Measurements from ENCODE around the gene ZNF609.
A peak's percentile ranks its signal among the peaks of the same experiment; 100 is the strongest.

ZNF609 gene

DNA sequence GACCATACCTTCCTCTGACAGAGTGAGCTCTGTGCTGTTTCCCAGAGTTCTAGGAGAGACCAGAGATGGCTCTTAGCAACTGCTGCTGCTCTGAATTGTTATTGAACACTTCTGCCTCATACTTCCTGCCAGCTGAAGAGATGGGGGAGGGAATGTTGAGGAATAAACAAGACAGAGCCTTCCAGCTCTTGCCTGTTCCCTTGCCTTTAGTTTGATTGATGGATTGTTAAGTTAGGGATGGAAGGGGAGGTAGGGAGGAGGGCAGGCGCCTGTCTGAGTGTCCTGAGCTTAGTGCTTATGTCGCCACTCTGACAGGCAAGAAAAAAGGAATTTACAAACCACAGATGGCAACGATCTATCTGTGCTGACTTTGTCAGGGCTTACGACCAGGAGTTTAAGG lies 42.8 kb downstream of the ZNF609 start:
- no peak for DNase-seq

DNA sequence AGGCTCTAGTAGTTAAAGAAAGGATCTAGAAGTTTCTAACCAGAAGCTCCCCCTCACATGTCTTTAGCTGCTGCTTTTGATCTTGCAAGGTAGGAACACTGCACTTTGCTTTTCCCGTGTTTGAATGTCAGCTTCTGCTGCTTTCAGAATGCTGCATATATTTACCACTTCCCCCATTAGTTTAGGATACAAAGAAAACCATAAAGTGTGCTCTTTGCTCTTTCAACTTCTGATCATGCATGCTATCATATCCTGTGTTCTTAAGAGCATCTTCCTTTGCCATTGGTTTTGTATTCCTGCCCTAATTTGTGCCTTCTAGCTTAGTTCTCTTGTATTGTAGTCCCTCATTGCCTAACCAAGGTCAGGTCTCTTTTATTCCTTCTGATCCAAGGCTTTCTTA lies 43.3 kb downstream of the ZNF609 start:
- no peak for DNase-seq

DNA sequence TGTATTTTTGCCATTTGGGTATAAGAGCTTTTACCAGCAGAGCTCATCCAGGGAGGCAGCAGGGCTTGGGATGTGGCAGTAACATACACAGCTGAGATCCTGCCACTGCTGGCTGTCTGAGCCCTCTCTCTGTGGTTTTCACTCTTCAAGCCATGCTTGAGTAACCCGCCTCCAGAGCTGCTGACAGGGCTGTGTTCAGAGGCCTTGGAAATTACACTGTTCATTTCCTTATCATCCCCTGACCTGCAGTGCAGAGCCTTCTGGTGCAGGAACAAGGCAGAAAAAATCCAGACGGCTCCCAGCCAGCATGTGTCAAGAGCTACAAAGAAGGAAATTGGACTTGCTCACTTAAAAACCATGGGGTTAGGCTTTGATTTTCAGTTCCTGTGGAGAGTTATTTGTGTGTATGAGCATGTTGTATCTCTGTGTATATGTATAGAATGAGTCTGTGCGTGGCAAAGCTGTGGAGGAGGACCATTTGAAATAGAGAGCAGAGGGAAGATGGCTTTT lies 47.0 kb downstream of the ZNF609 start:
- DNase-seq = peak; percentile 57 to 74

DNA sequence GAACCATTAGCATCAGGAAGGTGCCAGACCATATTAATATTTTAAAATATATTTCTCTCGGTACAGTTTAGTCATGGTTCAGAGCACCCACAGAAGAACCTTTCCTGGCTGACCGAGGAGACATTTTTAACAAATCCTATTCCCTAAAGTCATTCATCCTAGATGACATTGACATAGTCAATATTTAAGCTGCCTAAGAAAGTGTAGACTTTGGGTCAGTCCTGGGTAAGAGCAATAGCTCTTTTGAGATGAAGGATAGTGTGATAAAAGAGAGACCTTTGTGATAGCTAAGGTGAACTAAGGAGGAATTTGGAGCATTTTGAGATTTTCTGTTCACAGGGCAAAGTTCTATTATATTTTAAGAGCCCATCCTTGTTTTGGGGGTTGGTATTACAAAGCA lies 47.5 kb downstream of the ZNF609 start:
- no peak for DNase-seq

DNA sequence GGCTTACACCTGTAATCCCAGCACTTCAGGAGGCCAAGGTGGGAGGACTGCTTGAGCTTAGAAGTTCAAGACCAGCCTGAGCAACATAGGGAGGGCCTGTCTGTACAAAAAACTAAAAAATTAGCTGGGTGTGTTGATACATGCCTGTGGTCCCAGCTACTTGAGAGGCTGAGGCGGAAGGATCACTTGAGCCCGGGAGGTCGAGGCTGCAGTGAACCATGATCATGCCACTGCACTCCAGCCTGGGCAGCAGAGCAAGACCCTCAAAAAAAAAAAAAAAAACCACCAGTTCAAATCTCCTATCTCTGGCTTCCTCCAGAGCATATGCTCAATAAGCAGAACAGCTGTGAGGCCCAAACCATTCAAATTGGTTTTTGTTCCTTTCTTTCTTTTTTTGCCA lies 53.4 kb downstream of the ZNF609 start:
- DNase-seq = no peak

DNA sequence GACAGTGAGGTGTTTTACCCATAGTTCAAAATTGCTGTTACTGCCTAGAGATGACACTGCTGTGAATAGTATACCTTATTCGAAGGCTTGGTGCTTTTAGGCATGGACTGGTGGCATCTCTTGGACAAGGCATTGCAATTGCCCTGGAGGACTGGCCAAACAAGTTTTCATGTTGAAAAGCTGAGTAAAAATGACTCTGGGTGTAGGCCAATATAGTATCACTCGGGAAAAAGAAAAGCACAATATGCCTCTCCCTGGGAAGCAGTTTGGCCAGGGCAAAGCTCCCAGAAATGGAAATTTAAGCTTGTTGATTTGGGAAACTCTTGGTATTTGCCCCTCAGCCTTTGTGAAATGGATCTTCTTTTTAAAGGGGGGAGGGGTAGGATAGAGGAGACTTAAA lies 54.8 kb downstream of the ZNF609 start:
- DNase-seq = no peak

DNA sequence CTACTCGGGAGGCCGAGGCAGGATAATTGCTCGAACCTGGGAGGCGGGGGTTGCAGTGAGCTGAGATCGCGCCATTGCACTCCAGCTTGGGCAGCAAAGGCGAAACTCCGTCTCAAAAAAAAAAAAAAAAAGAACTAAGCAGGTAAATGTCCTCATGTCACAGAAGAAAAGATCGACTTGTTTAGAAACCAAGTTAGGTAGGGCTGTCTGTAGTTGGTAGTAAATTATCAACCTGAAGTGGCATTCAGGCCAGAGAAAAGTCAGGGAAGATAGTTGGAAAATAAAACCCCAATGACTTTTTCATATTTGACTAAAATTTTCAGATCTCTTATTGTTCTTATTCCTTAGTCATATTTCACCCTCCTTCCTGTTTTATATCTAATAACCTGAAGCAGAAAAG lies 55.4 kb downstream of the ZNF609 start:
- no peak for DNase-seq

DNA sequence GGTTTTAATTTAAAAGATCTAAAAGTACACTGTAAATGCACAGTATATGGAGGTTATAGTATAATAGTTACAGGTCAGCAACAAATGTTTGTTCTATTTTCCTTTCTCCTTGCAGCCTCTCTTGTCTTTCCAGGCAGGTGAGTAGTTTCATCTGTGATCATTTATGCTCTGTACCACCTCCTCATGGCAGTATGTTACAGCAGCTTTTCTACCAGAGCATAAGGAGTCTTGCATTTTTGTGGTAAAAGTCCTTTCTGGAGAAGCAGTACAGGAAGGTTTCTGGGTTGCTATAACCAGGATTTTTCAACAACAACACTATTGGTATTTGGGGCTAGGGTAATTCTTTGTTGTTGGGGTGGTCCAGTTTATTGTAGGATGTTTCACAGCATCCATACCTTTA lies 59.5 kb downstream of the ZNF609 start:
- no peak for DNase-seq

DNA sequence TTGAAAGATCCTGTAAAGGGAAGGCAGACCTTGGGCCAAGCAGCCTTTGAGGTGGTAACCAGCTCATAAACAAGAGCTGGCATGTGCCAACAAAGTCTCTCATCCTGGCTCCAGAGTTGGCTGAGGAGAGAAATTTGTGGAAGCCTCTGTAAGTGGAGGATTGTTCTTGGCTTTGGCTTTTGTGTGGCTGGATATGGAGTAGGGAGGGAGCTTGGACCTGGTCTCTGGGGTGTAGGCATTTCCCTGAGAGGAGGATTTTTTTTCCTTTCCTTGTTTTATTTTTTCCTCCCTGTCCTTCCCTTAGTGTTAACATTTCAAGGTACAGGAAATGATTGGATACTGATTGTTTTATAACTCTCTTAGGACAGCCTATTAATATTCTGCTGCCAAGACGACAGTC lies 60.8 kb downstream of the ZNF609 start:
- DNase-seq = no peak

DNA sequence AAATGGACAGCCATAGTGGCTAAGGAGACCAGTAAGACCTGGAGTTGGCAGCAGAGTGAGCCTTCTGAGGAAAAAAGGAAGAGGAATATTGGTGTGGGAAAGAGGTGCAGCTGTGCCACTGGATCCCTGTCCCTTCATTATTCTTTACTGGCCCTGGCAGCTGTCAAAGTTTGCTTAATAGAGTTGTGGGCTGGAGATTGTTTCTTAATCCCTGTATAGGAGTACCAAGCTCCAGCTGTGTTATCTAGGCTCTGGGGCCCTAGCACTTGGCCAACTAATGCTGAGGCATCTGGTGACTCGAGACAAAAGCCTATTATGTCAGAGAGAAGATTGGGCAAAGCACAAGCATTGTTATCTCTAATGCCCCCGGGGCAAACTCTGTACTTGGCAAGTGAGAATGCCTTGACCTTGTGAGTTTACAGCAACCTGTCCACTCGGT lies 61.4 kb downstream of the ZNF609 start:
- DNase-seq = no peak

DNA sequence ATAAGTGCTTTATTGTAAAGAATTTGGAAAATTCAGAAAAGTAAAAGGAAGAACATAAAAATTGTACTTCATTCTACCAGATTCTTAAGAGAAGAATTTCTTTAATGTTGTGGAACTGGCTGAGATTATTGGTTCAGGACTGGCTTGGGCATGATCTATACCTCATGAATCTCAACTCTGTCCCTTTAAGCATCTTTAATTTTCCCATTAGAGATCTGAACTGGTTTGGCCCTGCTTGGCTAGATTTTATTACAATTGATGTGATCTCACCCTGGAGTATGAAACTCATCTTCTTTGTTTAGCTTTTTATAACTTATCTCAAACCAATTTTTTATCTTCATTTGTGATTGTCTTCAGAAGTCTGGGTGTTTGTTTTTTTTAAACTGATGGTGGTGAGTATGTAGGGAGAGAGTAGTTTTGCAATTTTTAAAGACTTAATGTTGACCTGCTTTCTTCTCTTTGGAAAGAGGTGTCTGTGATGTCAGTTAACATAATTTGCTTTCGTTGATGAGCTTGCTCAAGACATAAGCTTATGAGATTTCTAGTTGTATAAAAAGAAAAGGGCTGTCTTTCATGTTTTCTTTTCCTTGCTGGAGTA lies 61.9 kb downstream of the ZNF609 start:
- DNase-seq = no peak

DNA sequence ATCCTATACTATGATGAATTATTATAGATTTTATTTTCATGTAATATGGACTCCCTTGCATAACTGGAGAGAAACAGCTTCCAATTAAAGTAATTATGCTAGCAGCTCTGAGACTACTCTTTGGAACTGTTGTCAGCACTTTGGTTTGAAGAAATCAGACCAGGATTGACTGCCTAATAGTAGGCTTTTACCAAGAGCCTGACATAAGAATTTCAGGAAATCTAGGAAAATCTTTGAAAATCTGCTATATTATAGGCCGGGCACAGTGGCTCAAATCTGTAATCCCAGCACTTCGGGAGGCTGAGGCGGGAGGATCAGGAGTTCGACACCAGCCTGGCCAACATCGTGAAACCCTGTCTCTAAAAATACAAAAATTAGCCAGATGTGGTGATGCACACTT lies 62.9 kb downstream of the ZNF609 start:
- no peak for DNase-seq

DNA sequence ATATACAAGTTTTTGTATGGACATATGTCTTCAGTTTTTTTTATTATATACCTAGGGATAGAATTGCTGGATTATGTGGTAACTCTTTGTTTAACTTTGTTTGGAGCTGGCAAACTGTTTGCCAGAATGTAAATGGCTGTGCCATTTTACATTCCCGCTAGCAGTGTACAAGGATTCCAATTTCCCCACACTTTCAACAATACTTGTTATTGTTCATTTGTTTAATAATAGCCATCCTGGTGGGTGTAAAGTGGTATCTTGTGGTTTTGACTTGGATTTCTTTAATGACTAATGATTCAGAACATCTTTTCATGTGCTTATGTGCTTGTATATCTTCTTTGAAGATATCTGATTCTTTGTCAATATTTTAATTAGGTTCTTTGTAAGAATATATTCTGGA lies 64.4 kb downstream of the ZNF609 start:
- DNase-seq = no peak

DNA sequence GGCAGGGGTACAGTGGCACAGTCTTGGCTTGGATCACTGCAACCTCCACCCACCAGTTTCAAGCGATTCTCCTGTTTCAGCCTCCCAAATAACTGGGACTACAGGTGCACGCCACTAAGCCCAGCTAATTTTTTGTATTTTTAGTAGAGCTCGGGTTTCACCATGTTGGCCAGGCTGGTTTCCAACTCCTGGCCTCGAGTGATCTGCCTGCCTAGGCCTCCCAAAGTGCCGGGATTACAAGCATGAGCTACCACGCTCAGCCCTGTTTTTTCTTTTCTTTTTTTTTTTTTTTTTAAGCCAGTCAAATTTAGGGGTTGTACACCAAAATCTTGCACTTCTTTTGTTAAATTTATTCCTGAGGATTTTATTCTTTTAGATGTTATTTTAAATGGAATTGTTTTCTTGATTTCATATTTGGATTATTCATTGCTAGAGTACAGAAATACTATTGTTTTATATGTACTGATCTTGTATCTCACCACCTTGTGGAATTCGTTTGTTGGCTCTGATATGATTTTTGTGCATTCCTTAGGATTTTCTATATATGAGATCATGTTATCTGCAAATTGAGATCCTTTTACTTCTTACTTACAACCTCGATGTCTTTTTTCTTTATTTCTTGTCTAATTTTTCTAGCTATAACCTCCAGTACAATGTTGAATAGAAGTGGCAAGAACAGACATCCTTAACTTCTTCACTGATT lies 65.6 kb downstream of the ZNF609 start:
- no peak for DNase-seq

DNA sequence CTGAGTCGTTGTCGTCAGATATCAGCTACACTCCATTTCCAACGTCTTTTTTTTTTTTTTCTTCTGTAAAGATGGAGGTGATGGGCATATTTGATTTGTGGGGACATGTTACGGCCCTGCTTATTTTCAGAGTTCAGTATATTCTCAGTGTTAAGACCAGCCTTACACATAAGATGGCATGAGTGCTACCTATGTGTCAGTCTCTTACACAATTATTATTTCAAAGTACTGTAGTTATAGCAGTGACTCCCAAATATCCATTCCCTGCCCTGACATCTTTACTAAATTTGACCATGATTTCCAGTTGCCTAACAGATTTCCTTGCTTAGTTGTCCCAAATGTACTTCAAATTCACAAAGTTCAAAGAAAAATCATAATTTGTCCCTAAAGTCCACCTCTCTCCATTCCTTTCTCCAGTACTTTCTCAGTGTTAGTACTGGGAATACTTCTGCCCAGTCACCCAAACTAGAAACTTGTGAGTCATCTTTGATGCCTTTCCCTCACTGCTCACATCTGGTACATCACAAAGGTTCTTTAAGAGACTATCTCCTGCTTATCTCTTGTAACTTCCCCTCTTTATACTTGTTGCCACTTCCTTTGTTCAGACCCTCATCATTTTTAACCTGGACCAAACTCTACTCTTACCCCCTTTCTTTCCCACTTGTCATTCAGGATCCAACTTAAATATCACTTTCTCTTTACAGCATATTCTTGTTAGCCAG lies 67.0 kb downstream of the ZNF609 start:
- DNase-seq = no peak

DNA sequence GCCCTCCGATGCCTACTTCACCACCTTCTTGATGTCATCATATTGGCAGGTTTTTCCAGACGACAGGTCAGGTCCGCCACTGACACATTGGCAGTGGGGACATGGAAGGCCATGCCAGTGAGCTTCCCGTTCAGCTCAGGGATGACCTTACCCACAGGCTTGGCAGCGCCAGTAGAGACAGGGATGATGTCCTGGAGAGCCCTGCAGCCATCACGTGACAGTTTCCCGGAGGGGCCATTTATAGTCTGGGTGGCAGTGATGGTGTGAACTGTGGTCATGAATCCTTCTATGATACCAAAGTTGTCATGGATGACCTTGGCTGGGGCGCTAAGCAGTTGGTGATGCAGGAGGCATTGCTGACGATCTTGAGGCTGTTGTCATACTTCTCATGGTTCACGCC lies 68.5 kb downstream of the ZNF609 start:
- DNase-seq = no peak

DNA sequence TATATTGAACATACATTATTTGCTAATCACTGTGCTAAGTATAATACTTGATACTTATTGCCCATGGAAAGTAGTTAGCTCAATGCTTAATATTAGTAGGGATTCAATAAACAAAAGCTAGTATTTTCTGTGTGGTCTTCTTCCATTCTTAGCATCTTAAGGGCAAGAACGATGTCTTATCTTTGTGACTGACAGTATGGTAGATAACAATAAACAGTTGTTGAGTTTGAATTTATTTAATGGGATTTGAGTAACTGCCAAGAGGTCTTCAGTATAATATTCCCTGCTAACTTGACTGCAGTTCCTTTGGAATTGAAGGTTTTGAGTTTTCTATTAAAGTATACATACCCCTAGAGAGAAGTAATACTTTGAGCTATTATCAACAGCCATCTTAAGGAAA lies 70.1 kb downstream of the ZNF609 start:
- DNase-seq = no peak

DNA sequence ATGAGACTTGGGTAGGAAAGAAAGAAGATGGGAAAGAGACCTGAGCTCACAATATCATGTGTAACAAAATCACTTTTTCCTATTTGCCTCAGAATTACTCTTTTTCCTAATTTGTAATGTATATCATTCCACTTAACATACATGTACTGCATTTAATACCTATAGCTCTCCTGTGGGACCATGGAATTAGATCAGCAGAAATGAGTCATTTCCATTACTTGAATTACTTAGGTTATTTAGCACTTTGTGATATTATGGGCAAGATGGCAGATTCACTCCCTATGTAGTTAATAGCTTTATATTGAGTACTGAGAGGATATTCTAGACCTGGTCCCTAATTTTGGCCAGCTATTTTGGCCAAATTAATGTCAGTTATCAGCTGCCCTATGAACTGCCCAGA lies 70.5 kb downstream of the ZNF609 start:
- no peak for DNase-seq

DNA sequence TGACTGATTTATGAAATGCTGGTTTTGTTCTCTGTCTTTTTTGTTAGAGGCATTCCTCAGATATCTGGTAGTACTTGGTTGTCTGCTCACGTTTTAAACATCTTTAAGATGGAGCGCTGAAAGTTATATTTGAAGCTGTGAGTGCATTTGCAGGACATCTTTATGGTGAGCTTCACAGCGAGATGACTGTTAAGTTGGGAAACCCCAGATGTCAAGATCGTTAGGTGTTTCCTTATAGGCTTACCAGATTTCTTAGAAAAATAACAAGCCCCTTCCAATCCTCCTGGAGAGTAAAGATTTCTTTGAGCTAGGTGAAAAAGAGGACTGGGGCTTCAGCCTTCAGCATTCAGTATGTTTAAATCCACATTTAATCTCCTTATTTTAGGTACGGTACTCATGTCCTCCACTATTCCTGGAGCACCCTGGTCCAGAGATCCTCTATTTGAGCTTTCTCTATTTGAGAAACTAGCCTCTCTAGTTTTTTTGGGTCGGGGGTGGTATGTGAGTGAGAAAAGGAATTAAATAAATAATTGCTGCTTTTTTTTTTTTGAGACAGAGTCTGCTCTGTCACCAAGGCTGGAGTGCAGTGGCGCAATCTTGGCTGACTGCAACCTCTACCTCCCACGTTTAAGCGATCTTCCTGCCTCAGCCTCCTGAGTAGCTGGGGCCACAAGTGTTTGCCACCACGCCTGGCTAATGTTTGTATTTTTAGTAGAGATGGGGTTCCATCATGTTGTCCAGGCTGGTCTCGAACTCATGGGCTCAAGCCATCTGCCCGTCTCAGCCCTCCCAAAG lies 72.3 kb downstream of the ZNF609 start:
- DNase-seq = no peak

DNA sequence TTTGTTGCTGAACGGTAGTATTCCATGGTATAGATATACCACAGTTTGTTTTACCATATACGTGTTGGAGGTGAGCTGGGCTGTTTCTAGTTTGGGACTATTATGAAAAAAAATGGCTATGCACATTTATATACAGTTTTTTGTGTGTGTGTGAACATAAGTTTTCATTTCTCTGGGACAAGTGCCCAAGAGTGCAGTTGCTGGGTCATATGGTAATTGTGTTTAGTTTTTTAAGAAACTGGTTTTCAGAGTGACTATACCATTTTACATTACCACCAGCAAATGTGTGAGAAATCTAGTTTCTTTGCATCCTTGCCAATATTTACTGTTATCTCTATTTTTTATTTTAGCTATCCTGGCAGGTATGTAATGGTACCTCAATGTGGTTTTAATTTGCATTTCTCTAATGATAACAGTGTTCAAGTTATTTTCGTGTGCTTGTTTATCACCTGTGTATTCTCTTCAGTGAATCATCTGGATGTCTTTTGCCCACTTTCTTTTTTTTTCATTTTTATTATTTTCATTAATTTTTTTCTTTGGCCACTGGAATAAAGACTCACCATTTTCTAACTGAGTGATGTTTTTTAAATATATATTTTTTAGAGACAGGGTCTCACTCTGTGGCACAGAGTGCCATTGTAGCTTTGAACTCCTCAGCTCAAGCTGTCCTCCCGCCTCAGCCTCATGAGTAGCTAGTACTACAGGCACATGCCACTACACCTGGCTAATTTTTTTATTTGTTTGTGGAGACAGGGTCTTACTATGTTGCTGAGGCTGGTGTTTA lies 75.3 kb downstream of the ZNF609 start:
- no peak for DNase-seq

DNA sequence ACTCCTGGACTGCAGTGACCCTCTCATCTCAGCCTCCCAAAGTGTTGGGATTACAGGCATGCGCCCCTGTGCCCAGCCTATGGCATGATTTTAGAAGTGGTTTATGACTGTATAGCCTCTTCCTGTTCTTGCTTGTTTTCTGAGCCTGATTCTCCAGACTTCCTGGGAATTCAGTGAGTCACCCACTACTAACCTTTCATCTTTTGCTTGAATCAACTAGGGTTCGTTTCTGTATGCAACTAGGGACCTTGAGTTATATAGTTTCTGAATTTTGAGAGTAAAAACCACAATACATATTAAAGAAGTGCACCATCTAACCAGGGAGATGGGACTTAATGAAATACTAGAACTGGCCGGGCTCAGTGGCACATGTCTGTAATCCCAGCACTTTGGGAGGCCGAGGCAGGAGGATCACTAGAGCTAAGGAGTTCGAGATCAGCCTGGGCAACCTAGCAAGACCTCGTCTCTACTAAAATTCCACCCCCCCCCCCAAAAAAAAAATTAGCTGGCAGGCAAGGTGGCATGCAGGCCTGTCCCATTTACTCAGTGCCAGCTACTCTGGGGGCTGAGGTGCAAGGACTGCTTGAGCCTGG lies 76.0 kb downstream of the ZNF609 start:
- no peak for DNase-seq

DNA sequence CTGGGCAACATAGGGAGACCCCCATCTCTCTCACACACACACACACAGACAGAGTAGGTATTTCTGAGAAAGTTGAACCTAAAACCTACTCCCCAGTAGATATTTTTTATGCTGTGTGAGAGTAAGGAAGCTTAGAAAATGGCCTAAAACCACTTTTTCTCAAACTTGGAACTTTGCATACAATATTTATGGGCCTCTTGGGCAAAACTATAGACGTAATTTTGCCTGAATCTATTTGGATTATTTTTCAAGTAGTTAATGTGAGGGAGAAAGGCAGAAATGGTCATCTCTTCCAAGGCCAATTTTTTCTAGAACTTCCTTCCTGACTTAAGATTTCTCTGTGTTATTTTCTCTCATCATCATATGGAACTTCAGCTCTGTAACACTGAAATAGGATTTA lies 81.7 kb downstream of the ZNF609 start:
- DNase-seq = no peak
